Activated B cell treated with CpG ODN at 0.5 μM for 24 hours (primary cell): Measurements from ENCODE around the gene TEX53. TPM values are rescaled to one million over a fixed set of nuclear protein-coding genes. Genes with fewer than 3 reads are reported as not detected.

Source experiments
- ATAC-seq: fragments of 200-7000 bp; cut with Tn5 transposase; one replicate; pipeline ENCODE4 v1.10.0; 2021; ENCODE audit warnings: low read depth, mild to moderate bottlenecking, moderate library complexity
- CTCF ChIA-PET: fragments of 350-600 bp; sonication (Branson Sonifier 250); formaldehyde crosslinking; loops from one replicate; lab custom pipeline; 2021; ENCODE audit warnings: antibody characterized with exemption; lab: Charles Lee
- POLR2A ChIA-PET: fragments of 350-600 bp; sonication (Branson Sonifier 250); formaldehyde crosslinking; loops from one replicate; lab custom pipeline; 2021; ENCODE audit warnings: antibody characterized with exemption; lab: Charles Lee
- DNase-seq: peaks from one replicate; pipeline ENCODE4 v3.0.0; 2022
- H3K27ac Mint-ChIP-seq: one replicate; pipeline ENCODE4 v1.8.0; 2020; ENCODE audit warnings: mixed read lengths
- H3K27me3 Mint-ChIP-seq: one replicate; pipeline ENCODE4 v1.8.0; 2021; ENCODE audit warnings: mixed read lengths
- H3K36me3 Mint-ChIP-seq: one replicate; pipeline ENCODE4 v1.8.0; 2021; ENCODE audit warnings: low read depth, mixed read lengths
- H3K4me1 Mint-ChIP-seq: one replicate; pipeline ENCODE4 v1.8.0; 2021; ENCODE audit warnings: mixed read lengths
- H3K4me3 Mint-ChIP-seq: one replicate; pipeline ENCODE4 v1.8.0; 2020; ENCODE audit warnings: mild to moderate bottlenecking, mixed read lengths
- H3K9me3 Mint-ChIP-seq: one replicate; pipeline ENCODE4 v1.8.0; 2020; ENCODE audit warnings: mixed read lengths
- CTCF ChIP-seq: fragments of 200-600 bp; IDR thresholded peaks from one replicate; pipeline ENCODE4 v1.8.0; 2022; ENCODE audit warnings: antibody characterized with exemption, mild to moderate bottlenecking
- intact Hi-C: fragments of 100-400 bp; cut with micrococcal nuclease; formaldehyde crosslinking; loops from one replicate; pipeline ENCODE4 v1.15.1; 2024
- total RNA-seq: library from RNA; stranded (reverse); gene quantifications from 2 replicates; pipeline ENCODE4 v1.2.3, GENCODE V29; 2022

TEX53 gene
- total RNA-seq = not detected in 2 replicates

- CTCF ChIA-PET = no interaction called here
- Mint-ChIP-seq H3K36me3 (peaks cover 11% of the 10 kb centered on the region), H3K9me3 (no peaks in the 10 kb centered on the region), H3K4me3 (no peak within 1 kb of the TSS), H3K27ac (no peak within 1 kb of the TSS), H3K27me3 (no peaks in the 10 kb centered on the region), H3K4me1 (peaks cover 20% of the 10 kb centered on the region)
- TF ChIP-seq CTCF = no peak
- POLR2A ChIA-PET = interaction anchor here (1.2 kb wide), 1 partner anchor 70 kb away, joined by 5 read pairs; the partner anchor contains the start of gene ATP6V1G1
- intact Hi-C loops = no loop called here
- ATAC-seq = no peak
- DNase-seq = no peak
Measured at GRCh38 chr9:114657705-114658104, at the start of gene TEX53. TSS of gene TEX53 (minus strand) at chr9:114657805. CDS start at chr9:114657774, 31 bp downstream.

- ChIA-PET CTCF (interaction anchor here (1.8 kb wide), 1 partner anchor 26 kb away, joined by 5 read pairs; no protein-coding TSS in a partner anchor), POLR2A (no interaction called here)
- ATAC-seq (no peak), DNase-seq (no peak)
- no peak overlapping the region for H3K4me3 Mint-ChIP-seq
- H3K36me3 Mint-ChIP-seq = no peaks in the 10 kb centered on the region
- intact Hi-C loops = no loop called here
- no peak for TF ChIP-seq CTCF
- no peak overlapping the region for H3K27ac Mint-ChIP-seq
- no peaks in the 10 kb centered on the region for H3K9me3 Mint-ChIP-seq
- no peaks in the 10 kb centered on the region for H3K4me1 Mint-ChIP-seq
- H3K27me3 Mint-ChIP-seq = peaks cover 16% of the 10 kb centered on the region
Measured at GRCh38 chr9:114706711-114707110, 49.1 kb upstream of the TEX53 start.

GRCh38 chr9:114701988-114702387, 44.4 kb upstream of the TEX53 start:
- DNase-seq (no peak), ATAC-seq (no peak)
- peaks cover 2% of the 10 kb centered on the region for H3K27me3 Mint-ChIP-seq
- ChIA-PET CTCF (no interaction called here), POLR2A (no interaction called here)
- H3K36me3 Mint-ChIP-seq = no peaks in the 10 kb centered on the region
- peaks cover 16% of the 10 kb centered on the region for H3K4me1 Mint-ChIP-seq
- H3K4me3 Mint-ChIP-seq = no peak overlapping the region
- no peaks in the 10 kb centered on the region for H3K9me3 Mint-ChIP-seq
- no peak for TF ChIP-seq CTCF
- H3K27ac Mint-ChIP-seq = no peak overlapping the region
- intact Hi-C loops = no loop called here

- DNase-seq (no peak), ATAC-seq (peak; percentile 51)
- Mint-ChIP-seq H3K9me3 (no peaks in the 10 kb centered on the region), H3K36me3 (no peaks in the 10 kb centered on the region), H3K27me3 (peaks cover 13% of the 10 kb centered on the region), H3K4me3 (peak overlapping the region; percentile 3), H3K4me1 (peaks cover 20% of the 10 kb centered on the region), H3K27ac (peak overlapping the region; percentile 2)
- TF ChIP-seq CTCF = no peak
- CTCF ChIA-PET = interaction anchor here (1.3 kb wide), 1 partner anchor 16 kb away, joined by 4 read pairs; the partner anchor contains the start of gene TEX48
- intact Hi-C loops = loop anchor here (5.0 kb wide), 1 partner anchor 509 kb away; no protein-coding TSS in a partner anchor
- POLR2A ChIA-PET = no interaction called here
Measured at GRCh38 chr9:114697951-114698351, 40.3 kb upstream of the TEX53 start.

DNA sequence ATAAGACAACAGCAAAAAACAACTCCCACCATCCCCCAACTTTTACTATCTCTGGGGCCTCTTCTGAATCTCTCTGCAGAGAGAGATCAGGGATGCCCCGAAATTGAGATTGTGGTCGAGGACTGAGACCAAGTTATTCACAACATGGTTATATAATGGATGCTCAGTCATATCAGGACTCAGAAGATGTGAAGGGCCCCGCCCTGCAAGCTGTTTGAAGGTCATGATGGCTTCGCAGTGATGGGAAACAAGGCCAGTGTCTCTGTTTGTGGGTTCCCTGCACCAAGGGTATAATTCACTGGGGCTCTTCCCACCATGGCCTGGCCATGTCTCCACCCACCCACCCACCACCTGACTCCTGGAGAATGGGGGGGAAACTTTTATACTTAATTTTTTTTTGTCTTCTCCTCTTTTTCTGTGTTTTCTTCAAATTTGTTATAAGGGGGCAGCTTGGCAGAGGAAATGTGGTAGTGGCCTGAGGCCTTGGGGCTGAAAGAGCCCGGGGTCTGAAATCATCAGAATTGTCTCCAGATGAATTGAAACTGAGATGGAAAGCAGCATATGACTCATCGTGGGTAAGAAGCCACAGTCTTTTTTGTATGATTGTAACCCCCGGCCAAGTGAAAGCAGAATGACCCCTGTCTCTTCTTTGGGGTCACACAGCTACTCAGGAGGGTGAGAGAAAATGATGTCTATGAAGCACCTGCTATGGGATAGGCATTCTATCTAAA, 39.4 kb upstream of the TEX53 start:
- DNase-seq (no peak), ATAC-seq (peak; percentile 59)
- H3K27ac Mint-ChIP-seq = peak overlapping the region; percentile 81
- intact Hi-C loops = loop anchor here (5.0 kb wide), 1 partner anchor 510 kb away; no protein-coding TSS in a partner anchor
- H3K27me3 Mint-ChIP-seq = peaks cover 13% of the 10 kb centered on the region
- H3K36me3 Mint-ChIP-seq = no peaks in the 10 kb centered on the region
- H3K9me3 Mint-ChIP-seq = no peaks in the 10 kb centered on the region
- H3K4me3 Mint-ChIP-seq = peak overlapping the region; percentile 28
- H3K4me1 Mint-ChIP-seq = peaks cover 20% of the 10 kb centered on the region
- ChIA-PET POLR2A (interaction anchor here (0.5 to 1.4 kb wide), 4 partner anchors 14 to 1292 kb away, joined by 3 to 5 read pairs (median 3); no protein-coding TSS in a partner anchor), CTCF (no interaction called here)
- no peak for TF ChIP-seq CTCF
